ENCODE data around the gene CUL3.

DNA sequence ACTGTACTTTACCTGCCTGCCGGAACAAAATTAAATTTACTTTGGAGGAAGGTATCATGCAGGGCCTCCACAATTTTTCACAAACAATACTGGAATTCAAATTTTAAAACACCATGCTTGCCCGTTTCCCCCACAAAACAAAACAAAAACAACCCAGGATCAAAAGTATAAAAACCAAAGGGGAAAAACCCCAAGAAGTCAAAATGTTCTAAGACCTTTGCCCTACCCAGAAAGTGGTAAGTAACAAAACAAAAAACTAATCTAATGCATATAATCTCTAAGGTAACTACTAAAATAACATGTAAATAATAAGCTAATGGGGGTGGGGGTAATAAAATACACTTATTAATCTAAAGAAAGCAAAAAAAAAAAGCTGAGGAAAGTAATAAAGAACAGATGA is 60.5 kb downstream of the CUL3 start:
- no peak for TF ChIP-seq RXRA (IDR thresholded peaks at IDR 0.05; ENCODE audit: insufficient read depth, low read depth, low read length)
- TF ChIP-seq TAF1 (IDR thresholded peaks at IDR 0.05; ENCODE audit: low read depth, low read length) = no peak
- TF ChIP-seq, protein P1, sequence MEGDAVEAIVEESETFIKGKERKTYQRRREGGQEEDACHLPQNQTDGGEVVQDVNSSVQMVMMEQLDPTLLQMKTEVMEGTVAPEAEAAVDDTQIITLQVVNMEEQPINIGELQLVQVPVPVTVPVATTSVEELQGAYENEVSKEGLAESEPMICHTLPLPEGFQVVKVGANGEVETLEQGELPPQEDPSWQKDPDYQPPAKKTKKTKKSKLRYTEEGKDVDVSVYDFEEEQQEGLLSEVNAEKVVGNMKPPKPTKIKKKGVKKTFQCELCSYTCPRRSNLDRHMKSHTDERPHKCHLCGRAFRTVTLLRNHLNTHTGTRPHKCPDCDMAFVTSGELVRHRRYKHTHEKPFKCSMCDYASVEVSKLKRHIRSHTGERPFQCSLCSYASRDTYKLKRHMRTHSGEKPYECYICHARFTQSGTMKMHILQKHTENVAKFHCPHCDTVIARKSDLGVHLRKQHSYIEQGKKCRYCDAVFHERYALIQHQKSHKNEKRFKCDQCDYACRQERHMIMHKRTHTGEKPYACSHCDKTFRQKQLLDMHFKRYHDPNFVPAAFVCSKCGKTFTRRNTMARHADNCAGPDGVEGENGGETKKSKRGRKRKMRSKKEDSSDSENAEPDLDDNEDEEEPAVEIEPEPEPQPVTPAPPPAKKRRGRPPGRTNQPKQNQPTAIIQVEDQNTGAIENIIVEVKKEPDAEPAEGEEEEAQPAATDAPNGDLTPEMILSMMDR (IDR thresholded peaks at IDR 0.05; ENCODE audit: control extremely low read depth in 1 of 3, insufficient read depth in 1 of 3, low read depth in 1 of 3, low read length in 3 of 3) = no peak
- TF ChIP-seq ZNF274 (IDR thresholded peaks at IDR 0.05; ENCODE audit: borderline replicate concordance, extremely low read depth, low read length) = no peak
- no peak for TF ChIP-seq POLR2AphosphoS5 (IDR thresholded peaks at IDR 0.05; ENCODE audit: low read depth, low read length)
- no peak for TF ChIP-seq POLR2A (IDR thresholded peaks at IDR 0.05; ENCODE audit: control extremely low read depth in 1 of 2, low read depth in 2 of 2, low read length in 2 of 2)
- no peak for TF ChIP-seq MAFK (IDR thresholded peaks at IDR 0.05; ENCODE audit: low read depth, low read length)
- no peak for TF ChIP-seq EP300 (IDR thresholded peaks at IDR 0.05; ENCODE audit: borderline replicate concordance in 1 of 2, low read depth in 2 of 2, low read length in 2 of 2)
- no peak for TF ChIP-seq CREB1 (IDR thresholded peaks at IDR 0.05)

All from H1 (cell line).